Esophagus muscularis mucosa (tissue), 4 donors: Measurements from ENCODE around the gene HLA-DOB. TPM values are rescaled to one million over a fixed set of nuclear protein-coding genes. Genes with fewer than 3 reads are reported as not detected.

Source experiments
- DNase-seq: peaks from one replicate; pipeline ENCODE4 v3.0.0-alpha.2; 2017; ENCODE audit errors: extremely low spot score
- H3K27ac ChIP-seq, 4 donors: fragments of 200-600 bp; sonication (generic); replicated peaks in 1 of 4; 1 replicate in 3 of 4; 2 replicates in 1 of 4; pipeline ENCODE4 v1.5.1; 2016 to 2019; ENCODE audit warnings: mild to moderate bottlenecking in 1 of 4
- H3K27me3 ChIP-seq, 4 donors: fragments of 200-600 bp; sonication (generic); one replicate each; pipeline versions ENCODE4 v1.5.1 to v1.6.0; 2016 to 2019
- H3K36me3 ChIP-seq, 4 donors: fragments of 200-600 bp; sonication (generic); one replicate each; pipeline ENCODE4 v1.5.1; 2016 to 2019
- H3K4me1 ChIP-seq, 4 donors: fragments of 200-600 bp; sonication (generic); one replicate each; pipeline ENCODE4 v1.5.1; 2016 to 2019
- H3K4me3 ChIP-seq, 4 donors: fragments of 200-600 bp; sonication (generic); 1 replicate in 2 of 4; 2 replicates in 2 of 4; pipeline ENCODE4 v1.5.1; 2016 to 2019; ENCODE audit warnings: mild to moderate bottlenecking in 4 of 4, moderate library complexity in 1 of 4
- H3K9me3 ChIP-seq, 4 donors: fragments of 200-600 bp; sonication (generic); 1 replicate in 3 of 4; 2 replicates in 1 of 4; pipeline ENCODE4 v1.5.1; 2016 to 2019
- EP300 ChIP-seq: sonication (generic); formaldehyde crosslinking; IDR thresholded peaks from one replicate; pipeline ENCODE4 v1.6.1; 2017; ENCODE audit warnings: antibody characterized with exemption
- POLR2A ChIP-seq: fragments of 450-650 bp; IDR thresholded peaks from one replicate; pipeline ENCODE4 v1.6.1; 2017; ENCODE audit warnings: antibody characterized with exemption, moderate library complexity, mild to moderate bottlenecking, low read depth
- POLR2AphosphoS5 ChIP-seq, 2 donors: sonication (generic); formaldehyde crosslinking; IDR thresholded peaks; one replicate each; pipeline ENCODE4 v1.6.1; 2017; ENCODE audit warnings: antibody characterized with exemption in 2 of 2
- WGBS: methylation state at CpG from one replicate; pipeline ENCODE4 v1.1.5; 2018; 5-methylcytosine and 5-hydroxymethylcytosine counted together
- intact Hi-C: fragments of 100-400 bp; cut with DNase I; formaldehyde crosslinking; loops from one replicate; pipeline ENCODE4 v1.15.1; 2023
- total RNA-seq, 4 donors: library from RNA; depleted of rRNA; stranded (reverse); fragments of >200 nt; gene quantifications; one replicate each; pipeline versions ENCODE4 v1.1.0 to v1.2.1, GENCODE V29; 2016
- TF ChIP-seq, protein P1 (sequence below), 3 experiments: fragments of 200-600 bp in 2 of 3; fragments of 450-650 bp in 1 of 3; sonication (generic) in 2 of 3; IDR thresholded peaks; one replicate each; pipeline ENCODE4 v1.5.1; 2017 to 2019; ENCODE audit warnings: antibody characterized with exemption in 3 of 3, mild to moderate bottlenecking in 2 of 3, moderate library complexity in 1 of 3

HLA-DOB gene
- total RNA-seq, 4 donors from 2014 or later, result 0.19 to 0.33 (median 0.29) TPM; not detected in 1

DNA sequence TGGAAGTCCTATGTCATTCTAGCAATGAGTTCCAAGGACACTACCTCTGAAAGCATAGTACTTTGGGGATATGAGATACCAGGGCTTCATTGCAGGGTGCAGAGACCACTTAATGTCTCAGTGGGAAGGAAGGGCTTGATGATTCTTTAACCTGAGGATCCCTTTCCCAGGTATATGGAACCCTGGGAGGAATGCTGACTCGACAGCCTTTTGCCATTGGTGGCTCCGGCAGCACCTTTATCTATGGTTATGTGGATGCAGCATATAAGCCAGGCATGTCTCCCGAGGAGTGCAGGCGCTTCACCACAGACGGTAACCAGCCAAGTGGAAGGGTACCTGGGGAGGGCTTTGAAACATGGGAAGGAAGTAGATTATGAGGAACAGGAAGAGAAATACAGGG is 41.4 kb upstream of the HLA-DOB start:
- no peak overlapping the region for H3K4me3 ChIP-seq
- 89% methylated on average over 5 of the region's 5 CpGs for WGBS
- no peak for TF ChIP-seq POLR2A
- TF ChIP-seq, protein P1, sequence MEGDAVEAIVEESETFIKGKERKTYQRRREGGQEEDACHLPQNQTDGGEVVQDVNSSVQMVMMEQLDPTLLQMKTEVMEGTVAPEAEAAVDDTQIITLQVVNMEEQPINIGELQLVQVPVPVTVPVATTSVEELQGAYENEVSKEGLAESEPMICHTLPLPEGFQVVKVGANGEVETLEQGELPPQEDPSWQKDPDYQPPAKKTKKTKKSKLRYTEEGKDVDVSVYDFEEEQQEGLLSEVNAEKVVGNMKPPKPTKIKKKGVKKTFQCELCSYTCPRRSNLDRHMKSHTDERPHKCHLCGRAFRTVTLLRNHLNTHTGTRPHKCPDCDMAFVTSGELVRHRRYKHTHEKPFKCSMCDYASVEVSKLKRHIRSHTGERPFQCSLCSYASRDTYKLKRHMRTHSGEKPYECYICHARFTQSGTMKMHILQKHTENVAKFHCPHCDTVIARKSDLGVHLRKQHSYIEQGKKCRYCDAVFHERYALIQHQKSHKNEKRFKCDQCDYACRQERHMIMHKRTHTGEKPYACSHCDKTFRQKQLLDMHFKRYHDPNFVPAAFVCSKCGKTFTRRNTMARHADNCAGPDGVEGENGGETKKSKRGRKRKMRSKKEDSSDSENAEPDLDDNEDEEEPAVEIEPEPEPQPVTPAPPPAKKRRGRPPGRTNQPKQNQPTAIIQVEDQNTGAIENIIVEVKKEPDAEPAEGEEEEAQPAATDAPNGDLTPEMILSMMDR (IDR thresholded peaks at IDR 0.05), result no peak
- no peak for TF ChIP-seq EP300
- no peak for TF ChIP-seq POLR2AphosphoS5 (IDR thresholded peaks at IDR 0.05)
- H3K9me3 ChIP-seq, result no peaks in the 10 kb centered on the region
- peak; percentile 21 for DNase-seq
- peaks cover 0 to 33% (median 15%) of the 10 kb centered on the region in 4 donors for H3K36me3 ChIP-seq
- H3K4me1 ChIP-seq, result peaks cover 8 to 14% (median 12%) of the 10 kb centered on the region in 4 donors
- no peak overlapping the region for H3K27ac ChIP-seq
- H3K27me3 ChIP-seq, result no peaks in the 10 kb centered on the region
- intact Hi-C loops, result no loop called here

- Histone ChIP-seq H3K4me1 (peaks cover 9 to 20% (median 18%) of the 10 kb centered on the region in 4 donors), H3K27ac (no peak overlapping the region), H3K27me3 (no peaks in the 10 kb centered on the region), H3K4me3 (no peak overlapping the region), H3K9me3 (no peaks in the 10 kb centered on the region), H3K36me3 (peaks cover 0 to 33% (median 15%) of the 10 kb centered on the region in 4 donors)
- 93% methylated on average over 14 of the region's 14 CpGs for WGBS
- intact Hi-C loops, result no loop called here
- TF ChIP-seq POLR2A (no peak), EP300 (no peak), POLR2AphosphoS5 (IDR thresholded peaks at IDR 0.05) (no peak)
- TF ChIP-seq, protein P1 (IDR thresholded peaks at IDR 0.05), result no peak
- DNase-seq, result peak; percentile 47
Observed at GRCh38 chr6:32857156-32857891, 40.5 kb upstream of the HLA-DOB start.

- WGBS, result 80% methylated on average over 8 of the region's 8 CpGs
- peaks cover 0 to 44% (median 26%) of the 10 kb centered on the region in 4 donors for H3K36me3 ChIP-seq
- H3K27me3 ChIP-seq, result no peaks in the 10 kb centered on the region
- intact Hi-C loops, result no loop called here
- TF ChIP-seq, protein P1 (IDR thresholded peaks at IDR 0.05), result no peak
- no peaks in the 10 kb centered on the region for H3K9me3 ChIP-seq
- H3K4me1 ChIP-seq, result peaks cover 13 to 35% (median 30%) of the 10 kb centered on the region in 4 donors
- peak overlapping the region; percentile 96 to 100 (median 98) for H3K27ac ChIP-seq
- no peak overlapping the region for H3K4me3 ChIP-seq
- DNase-seq, result no peak
Observed at GRCh38 chr6:32855467-32856174, 38.8 kb upstream of the HLA-DOB start.

DNA sequence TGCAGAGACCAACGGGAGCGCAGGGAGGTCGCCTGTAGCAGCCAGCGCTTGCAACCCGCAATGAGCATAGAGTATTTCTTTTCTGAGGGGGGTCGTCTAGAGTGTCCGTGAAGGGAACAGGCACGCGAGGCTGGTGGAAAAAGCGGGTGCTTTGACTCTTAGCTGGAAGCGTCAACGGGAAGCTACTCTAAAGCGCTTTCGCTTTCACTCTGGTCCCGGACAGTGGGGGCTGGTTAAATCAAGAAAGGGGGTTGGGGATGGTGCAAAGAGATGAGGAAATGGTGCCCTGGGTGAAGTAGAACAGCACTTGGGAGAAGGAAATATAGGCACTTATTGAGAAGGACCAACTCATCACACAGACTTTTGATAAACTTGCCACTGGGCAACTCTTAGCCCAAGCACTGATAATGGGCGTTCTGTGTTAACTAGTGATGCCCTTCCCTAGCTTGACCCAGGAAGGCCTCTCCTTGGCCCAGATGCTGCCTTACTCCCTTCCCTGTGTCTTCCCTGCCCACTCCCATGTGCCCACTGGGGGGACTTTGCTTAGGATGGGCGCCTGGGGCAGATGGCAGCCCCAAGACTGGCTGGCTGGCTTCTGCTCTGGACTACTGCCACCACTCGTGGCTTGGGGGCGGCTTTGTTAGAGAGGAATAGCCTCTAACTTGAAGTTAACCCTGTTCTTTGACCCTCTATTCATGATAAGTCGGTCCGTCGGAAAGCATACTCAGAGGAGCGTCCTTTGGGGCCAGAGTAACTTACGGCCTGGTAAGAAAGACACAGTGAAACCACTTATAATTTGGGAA is 37.8 kb upstream of the HLA-DOB start:
- Histone ChIP-seq H3K36me3 (peaks cover 6 to 47% (median 36%) of the 10 kb centered on the region in 4 donors), H3K9me3 (no peaks in the 10 kb centered on the region), H3K4me1 (peaks cover 13 to 38% (median 33%) of the 10 kb centered on the region in 4 donors), H3K27me3 (no peaks in the 10 kb centered on the region), H3K4me3 (peak overlapping the region; percentile 79 to 96 (median 90)), H3K27ac (peak overlapping the region; percentile 96 to 100 (median 98))
- TF ChIP-seq EP300, result no peak
- TF ChIP-seq POLR2AphosphoS5 (IDR thresholded peaks at IDR 0.05), result no peak
- TF ChIP-seq, protein P1 (IDR thresholded peaks at IDR 0.05), result no peak
- TF ChIP-seq POLR2A, result no peak
- no peak for DNase-seq
- intact Hi-C loops, result no loop called here
- WGBS, result 14% methylated on average over 22 of the region's 24 CpGs
